Measurements from ENCODE around the gene LDB2. TPM values are rescaled to one million over a fixed set of nuclear protein-coding genes. Genes with fewer than 3 reads are reported as not detected.

LDB2 gene
- total and polyA plus RNA-seq, 2 donors (not counting 3 experiments of a cell fraction or from before 2014, with no cell fraction given), result 127 to 223 TPM

DNA sequence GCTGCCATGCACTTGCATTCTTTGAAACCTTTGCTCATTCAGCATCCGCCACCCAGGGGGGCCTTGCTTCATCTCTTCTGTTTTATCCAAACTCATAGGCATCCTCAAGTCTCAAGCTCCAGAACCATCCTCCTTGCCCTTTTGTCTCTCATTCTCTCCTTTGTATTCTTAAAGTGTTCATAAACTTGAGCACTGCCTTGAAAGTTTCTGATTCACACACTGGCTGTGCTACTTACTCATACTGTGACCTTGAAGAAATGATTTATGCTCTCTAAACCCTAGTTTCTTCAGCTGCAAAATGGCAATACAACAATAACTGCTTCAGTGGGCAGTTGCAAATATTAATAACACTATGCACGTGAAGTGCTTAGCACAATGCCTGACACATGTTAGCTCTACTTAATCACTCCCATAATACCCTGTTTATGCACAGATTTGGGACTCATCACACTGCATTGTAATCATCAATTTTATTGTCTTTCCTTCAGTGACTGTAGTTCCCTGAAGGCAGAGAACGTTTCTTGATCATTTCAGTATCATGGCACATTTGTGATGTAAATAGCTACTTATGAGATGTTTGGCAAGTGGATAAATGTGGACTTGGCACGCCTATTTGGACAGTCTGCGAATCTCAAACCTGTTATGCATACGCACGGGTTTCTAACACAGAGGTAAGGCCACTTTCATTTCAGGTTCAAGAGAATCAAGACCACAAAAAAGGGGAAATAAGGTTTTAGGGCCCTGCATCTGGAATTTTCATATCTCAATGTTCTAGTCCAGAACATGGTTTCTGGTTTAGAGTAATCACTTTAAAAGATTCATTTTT lies 291.0 kb downstream of the LDB2 start:
- intact Hi-C loops (cut with micrococcal nuclease), result no loop called here
- Histone ChIP-seq H3K4me1 (ENCODE audit: control insufficient read depth, extremely low read depth, insufficient read depth, low read length) (peaks cover 4% of the 10 kb centered on the region), H3K27ac (ENCODE audit: insufficient read depth, low read depth, low read length) (no peak overlapping the region), H3K4me3 (replicated peaks in 1 of 3; ENCODE audit: insufficient read depth in 1 of 3, low read depth in 1 of 3, low read length in 3 of 3) (no peak overlapping the region), H3K36me3 (ENCODE audit: control insufficient read depth in 2 of 2, extremely low read depth in 1 of 2, insufficient read depth in 2 of 2, low read length in 2 of 2) (peaks cover 0 to 3% of the 10 kb centered on the region in 2 experiments), H2AFZ (ENCODE audit: low read depth, low read length) (no peak overlapping the region), H3K4me2 (ENCODE audit: insufficient read depth, low read length) (no peak overlapping the region), H4K20me1 (replicated peaks; ENCODE audit: control insufficient read depth, extremely low read depth, insufficient read depth, low read length) (no peaks in the 10 kb centered on the region), H3K9me3 (replicated peaks; ENCODE audit: control insufficient read depth, insufficient read depth, low read length) (no peaks in the 10 kb centered on the region), H3K9ac (replicated peaks; ENCODE audit: extremely low read depth, insufficient read depth, low read length) (no peak overlapping the region), H3K79me2 (ENCODE audit: control insufficient read depth, insufficient read depth, low read length) (no peaks in the 10 kb centered on the region), H3K9me1 (replicated peaks; ENCODE audit: control insufficient read depth, extremely low read depth, insufficient read depth, low read length) (no peaks in the 10 kb centered on the region), H3K27me3 (ENCODE audit: control insufficient read depth in 2 of 2, insufficient read depth in 2 of 2, low read length in 2 of 2) (no peaks in the 10 kb centered on the region)
- TF ChIP-seq GATA2 (IDR thresholded peaks at IDR 0.05; ENCODE audit: insufficient read depth, insufficient read length, low read depth, low read length) (no peak), POLR2AphosphoS5 (IDR thresholded peaks at IDR 0.05; ENCODE audit: insufficient read depth, low read depth, low read length) (no peak), EZH2 (IDR thresholded peaks at IDR 0.05; ENCODE audit: borderline replicate concordance, low read depth, low read length, severe bottlenecking) (no peak), FOS (IDR thresholded peaks at IDR 0.05; ENCODE audit: borderline replicate concordance, insufficient read depth, low read length) (no peak), MYC (IDR thresholded peaks at IDR 0.05; ENCODE audit: low read depth, low read length) (no peak), POLR2A (IDR thresholded peaks at IDR 0.05; ENCODE audit: low read depth, low read length) (no peak), JUN (IDR thresholded peaks at IDR 0.05; ENCODE audit: borderline replicate concordance, insufficient read depth, insufficient read length, low read depth) (no peak)
- TF ChIP-seq, protein P1, sequence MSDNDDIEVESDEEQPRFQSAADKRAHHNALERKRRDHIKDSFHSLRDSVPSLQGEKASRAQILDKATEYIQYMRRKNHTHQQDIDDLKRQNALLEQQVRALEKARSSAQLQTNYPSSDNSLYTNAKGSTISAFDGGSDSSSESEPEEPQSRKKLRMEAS (IDR thresholded peaks at IDR 0.05; ENCODE audit: insufficient read depth, insufficient read length), result no peak
- TF ChIP-seq, protein P2, sequence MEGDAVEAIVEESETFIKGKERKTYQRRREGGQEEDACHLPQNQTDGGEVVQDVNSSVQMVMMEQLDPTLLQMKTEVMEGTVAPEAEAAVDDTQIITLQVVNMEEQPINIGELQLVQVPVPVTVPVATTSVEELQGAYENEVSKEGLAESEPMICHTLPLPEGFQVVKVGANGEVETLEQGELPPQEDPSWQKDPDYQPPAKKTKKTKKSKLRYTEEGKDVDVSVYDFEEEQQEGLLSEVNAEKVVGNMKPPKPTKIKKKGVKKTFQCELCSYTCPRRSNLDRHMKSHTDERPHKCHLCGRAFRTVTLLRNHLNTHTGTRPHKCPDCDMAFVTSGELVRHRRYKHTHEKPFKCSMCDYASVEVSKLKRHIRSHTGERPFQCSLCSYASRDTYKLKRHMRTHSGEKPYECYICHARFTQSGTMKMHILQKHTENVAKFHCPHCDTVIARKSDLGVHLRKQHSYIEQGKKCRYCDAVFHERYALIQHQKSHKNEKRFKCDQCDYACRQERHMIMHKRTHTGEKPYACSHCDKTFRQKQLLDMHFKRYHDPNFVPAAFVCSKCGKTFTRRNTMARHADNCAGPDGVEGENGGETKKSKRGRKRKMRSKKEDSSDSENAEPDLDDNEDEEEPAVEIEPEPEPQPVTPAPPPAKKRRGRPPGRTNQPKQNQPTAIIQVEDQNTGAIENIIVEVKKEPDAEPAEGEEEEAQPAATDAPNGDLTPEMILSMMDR (IDR thresholded peaks at IDR 0.05; ENCODE audit: extremely low read depth in 1 of 2, insufficient read depth in 1 of 2, low read depth in 1 of 2, low read length in 2 of 2), result no peak
- DNase-seq (ENCODE audit: low read depth, low spot score) (no peak), FAIRE-seq (no peak)
- BruUV-seq (replicated peaks), result no TSS peak
- dilution Hi-C loops (cut with MboI; ENCODE audit: extremely low pct_ligation_motif_present, low sequenced_read_pairs), result no loop called here
- POLR2A ChIA-PET, result interaction anchor here (0.7 kb wide), 1 partner anchor 27 kb away, joined by 3 read pairs; no protein-coding TSS in a partner anchor
- CTCF ChIA-PET, result no interaction called here
